NCI-H510A (cell line): ENCODE measurements around the gene OR10A6.

Experiments
- DNase-seq: peaks from one replicate; lab custom pipeline; 2025; lab: John Stamatoyannopoulos, UW

Gene OR10A6

DNA sequence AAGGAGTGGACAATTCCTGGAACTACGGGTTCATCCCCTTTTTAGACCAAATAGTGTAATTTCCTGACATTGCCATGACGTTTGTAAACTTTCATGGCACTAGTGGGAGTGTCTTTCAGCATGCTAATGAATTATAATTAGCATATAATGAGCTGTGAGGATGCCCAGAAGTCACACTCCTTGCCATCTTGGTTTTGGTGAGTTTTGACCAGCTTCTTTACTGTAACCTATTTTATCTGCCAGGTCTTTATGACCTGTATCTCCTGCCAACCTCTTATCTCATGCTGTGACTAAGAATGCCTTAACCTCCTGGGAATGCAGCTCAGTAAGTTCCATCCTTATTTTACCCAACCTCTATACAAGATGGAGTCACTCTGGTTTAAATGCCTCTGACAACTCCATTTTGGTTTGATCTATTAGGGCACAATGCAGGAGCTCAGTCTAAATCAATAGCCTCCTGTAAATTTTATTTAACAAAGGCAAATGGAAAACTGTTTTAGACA, 20.7 kb downstream of the OR10A6 start:
- no peak for DNase-seq

DNA sequence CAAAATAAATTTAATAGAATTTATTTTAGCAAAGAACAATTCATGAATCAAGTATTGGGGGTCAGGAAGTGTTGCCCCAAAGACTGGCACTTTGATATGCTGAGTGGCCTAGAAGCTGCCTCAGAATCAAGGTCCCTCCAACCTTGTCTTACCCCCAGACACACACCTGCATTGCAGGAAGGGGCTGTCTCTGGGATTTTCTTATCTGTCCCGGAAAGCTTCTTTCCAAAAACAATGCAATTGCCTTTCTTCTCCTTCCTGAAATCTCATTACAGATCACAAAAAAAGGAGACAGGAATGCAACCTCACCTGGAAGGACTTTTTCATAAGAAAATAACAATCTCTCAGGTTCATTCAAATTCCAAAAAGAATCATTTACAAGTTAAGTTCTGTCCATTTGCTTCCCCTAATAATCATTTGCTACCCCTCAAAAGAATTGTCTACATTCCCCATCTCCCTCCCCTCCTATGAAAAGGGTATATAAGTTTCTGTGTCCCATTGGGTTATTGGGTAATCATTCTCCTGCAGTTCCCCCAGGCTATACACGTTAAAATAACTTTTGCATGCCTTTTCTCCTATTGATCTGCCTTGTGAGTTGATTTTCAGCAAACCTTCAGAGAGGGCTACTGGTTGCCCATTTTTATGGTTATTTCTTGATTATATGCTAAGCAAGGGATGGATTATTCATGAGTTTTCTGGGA, 21.3 kb downstream of the OR10A6 start:
- no peak for DNase-seq

DNA sequence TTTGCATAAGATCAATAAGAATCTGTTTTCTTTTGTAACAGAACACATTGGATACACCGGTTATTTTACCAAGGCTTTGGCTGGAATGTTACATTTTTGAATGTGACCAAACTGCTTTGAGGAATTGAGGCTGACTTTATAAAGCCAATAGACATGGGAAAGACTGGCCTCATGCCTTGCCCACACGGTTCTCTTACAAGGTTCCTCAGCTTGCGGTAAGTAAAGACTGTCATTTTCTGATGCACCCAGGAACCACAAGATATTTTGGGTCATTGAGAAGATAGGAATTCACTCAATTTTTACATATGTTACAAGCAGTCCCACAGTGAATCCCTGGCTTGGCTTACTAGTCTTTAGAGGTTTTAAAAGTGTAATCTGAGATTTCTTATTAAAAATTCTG, 23.9 kb downstream of the OR10A6 start:
- DNase-seq = no peak

DNA sequence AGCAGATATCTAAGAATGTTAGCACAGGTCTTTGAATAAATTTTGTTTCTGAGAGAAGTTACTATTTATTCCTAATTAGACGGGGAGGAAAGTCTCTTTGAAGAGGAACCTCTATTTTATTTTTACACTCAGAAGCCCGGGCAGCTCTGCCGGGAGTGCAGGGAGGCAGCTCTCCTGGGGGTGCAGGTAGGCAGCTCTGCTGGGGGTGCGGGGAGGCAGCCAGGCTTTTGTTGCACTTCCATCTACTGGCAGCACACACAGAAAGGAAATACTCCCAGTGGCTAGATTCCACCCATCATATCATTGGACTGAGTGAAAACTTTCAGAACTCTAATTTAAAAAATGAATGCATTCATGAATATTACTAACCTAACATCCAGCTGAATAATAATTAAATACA, 24.6 kb downstream of the OR10A6 start:
- DNase-seq = no peak

DNA sequence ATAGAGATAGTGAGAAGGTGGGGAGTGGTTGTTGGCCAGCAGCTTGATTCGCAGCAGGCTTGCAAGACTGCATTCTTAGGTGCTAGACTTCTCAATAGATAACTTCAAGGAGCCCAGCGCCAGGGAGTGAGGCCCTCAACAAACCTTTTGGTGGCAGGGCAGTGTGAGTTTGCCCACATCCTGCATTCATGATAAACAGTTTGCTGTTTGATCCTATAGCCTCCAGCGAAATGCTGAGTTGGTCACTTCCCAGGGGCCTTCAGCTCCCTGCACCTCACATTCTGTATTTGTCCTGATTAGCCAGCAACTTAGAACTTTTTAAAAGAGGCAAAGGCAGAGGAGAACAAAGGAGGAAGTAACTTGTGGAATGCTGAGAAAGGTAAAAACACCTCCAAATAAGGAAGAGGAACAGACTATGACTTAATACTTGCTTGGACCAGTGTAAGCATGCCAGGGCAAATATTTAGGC, 25.1 kb downstream of the OR10A6 start:
- DNase-seq = no peak

DNA sequence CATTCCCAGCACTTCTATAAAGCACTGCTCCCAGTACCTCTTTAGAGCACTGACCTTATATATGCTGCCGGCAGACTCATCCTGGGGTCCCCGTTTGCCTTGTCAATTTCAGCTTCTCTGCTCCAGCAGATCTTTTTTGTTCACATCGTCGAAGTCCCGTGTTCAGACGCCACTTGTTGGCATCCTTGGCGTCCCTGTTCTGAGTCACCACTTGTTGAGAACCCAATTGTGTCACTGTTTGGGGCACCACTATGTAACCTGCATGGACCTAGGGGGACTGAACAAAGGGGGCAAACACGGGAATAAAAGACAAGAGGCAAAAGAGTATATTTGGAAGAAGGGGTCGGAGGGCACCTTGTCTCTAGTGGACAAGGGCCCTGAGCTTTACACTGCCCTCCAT, 25.5 kb downstream of the OR10A6 start:
- no peak for DNase-seq

DNA sequence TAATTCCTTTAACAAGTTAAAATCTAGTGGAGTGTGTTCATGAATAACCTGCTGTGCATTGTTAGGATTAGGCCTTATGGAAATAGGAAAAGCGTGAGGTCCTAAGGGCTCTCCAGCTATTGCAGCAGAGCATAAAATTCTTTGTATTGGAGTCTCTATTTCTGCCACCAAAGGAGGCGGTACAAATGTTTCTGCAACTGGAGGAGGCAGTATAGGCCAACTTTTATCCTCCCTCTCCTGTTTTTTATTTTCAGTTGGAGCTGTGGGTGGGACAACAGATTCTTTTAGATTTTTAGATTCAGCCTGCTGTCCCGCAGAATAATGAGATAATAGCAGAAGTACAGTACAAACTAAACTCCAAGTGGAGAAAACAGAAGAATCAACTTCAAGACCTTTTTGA, 26.2 kb downstream of the OR10A6 start:
- DNase-seq = no peak

DNA sequence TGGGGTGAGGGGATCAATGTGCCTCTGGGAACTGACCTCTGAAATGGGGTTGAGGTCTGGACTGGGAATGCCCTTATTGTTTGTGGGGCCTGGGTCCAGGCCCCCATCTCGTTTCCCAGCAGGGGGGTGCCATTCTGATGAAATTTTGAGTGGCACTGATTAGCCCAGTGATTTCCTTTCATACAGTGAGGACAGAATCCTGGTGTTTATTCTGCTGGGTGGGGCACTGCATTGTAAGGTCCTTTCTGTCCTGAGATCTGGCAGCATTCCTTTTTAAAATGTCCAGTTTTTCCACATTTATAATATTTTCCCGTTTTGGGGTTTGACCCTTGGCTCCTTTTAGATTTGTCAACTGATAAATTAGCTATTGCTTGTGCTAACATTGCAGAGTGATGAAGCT, 27.1 kb downstream of the OR10A6 start:
- DNase-seq = no peak

DNA sequence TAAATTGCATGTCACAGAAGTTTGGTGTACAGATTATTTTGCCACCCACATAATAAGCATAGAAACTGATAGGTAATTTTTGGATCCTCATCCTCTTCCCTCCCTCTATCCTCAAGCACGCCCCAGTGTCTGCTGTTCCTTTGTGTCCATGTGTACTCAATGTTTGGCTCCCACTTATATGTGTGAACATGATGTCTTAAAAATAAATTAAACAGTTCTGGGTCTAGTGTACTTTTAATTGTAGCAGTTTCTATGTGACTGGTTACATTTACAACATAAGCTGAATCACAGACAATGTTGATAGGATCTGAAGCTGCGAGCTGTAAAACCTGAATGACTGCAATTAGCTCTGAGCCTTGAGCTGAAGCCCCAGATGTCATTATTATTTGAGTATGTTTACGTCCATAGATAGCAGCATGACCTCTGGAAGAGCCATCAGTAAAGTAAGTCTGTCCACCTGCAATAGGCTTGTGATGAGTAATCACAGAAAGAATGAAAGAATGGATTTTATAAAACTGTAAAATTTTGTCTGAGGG, 29.7 kb downstream of the OR10A6 start:
- DNase-seq = no peak

DNA sequence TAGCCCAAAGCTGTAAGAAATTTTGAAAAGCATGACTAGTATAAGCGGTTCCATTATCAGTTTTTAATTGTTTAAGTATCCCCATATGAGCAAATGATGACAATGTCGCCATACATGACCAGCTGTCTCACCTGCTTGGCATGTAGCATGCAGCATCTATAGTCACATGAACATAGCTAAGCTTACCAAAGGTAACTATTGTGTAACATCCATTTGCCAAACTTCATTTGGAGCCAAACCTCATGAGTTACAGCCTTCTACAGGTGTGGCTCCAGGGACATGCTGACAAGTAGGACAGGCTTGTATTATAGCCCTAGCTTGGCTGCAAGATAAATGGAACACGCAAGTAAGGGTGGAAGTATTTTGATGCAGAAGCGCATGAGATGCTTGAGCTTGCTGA, 30.4 kb downstream of the OR10A6 start:
- DNase-seq = no peak

DNA sequence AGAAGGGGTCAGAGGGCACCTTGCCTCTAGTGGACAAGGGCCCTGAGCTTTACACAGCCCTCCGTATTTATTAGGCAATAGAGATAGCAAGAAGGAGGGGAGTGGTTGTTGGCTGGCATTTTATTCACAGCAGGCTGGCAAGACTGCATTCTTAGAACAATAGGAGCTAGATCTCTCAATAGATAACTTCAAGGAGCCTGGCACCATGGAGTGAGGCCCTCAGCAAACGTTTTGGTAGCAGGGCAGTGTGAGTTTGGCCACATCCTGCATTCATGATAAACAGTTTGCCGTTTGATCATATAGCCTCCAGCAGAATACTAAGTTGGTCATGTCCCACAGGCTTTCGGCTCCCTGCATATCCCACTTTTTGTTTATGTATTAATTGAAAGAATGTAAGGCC, 31.6 kb downstream of the OR10A6 start:
- no peak for DNase-seq

DNA sequence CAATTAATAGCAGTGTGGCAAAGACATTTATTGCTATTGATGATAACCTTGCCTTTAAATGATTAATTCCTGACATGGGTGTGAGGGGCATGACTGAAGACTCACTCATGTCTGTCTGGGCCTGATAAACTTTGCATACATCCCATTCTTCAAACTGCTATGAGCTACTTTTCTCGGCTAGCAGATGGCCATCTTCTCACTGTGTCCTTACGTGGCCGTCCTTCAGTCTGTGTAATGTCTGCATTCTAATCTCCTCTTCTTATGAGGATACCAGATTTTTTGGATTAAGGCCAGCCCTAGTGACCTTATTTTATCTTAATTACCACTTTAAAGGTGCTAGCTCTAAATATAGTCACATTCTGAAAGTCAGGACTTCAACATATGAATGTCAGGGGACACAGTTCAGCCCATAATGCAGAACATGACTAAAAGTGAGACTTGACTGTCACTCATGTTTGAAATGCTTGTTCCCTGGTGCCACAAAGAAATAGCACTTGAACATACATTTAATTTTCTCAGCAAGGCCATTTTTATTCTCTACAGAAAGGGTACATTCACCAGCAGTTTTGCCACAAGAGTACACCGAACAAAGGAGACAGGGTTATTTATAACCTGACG, 32.3 kb downstream of the OR10A6 start:
- no peak for DNase-seq

DNA sequence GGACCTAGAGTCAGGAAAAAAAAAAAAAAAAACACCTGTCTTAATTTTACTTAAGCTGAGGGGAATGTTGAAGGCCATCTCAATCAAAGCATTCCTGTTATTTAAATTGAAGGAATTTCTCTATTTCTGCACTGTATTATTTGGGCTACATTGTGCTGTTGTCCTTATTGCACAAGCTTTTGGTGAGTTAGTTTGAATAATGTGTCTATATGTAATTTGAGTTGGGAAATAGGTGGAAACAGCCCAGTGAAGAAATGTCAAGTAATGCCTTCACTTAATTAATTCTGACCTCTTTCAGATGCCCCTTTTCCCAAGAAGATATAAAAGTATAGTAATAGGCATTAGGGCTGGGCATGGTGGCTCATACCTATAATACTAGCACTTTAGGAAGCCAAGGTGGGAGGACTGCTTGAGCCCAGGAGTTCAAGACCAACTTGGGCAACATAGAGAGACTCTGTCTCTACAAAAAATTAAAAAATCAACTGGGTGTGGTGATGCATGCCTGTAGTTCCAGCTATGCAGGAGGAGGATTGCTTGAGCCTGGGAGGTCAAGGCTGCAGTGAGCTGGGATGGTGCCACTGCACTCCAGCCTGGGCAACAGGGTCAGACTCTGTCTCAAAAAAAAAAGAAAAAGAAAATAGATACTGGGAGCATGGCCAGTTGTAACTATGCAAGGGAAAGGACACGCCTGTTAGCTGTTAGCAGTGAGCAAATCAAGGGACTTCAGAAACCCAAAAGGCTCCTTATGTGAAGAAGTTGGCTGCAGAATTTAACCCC, 34.9 kb downstream of the OR10A6 start:
- no peak for DNase-seq

DNA sequence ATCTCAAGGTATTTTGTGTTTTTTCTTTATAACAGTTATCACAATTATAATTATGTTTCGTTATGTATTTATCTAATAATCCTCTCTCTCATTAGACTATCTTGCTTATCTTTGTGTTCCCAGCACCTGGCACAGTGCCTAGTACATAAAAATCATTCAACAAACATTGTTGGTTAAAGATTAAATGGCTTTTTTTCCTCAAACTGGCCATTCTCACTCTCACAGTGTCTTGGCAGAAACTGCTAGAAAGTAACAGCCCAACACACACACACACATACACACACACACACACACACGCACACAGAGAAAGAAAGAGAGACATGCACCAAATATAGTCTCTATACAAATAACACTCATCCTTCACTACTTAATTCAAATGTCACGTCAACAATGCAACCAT, 36.8 kb downstream of the OR10A6 start:
- DNase-seq = no peak

DNA sequence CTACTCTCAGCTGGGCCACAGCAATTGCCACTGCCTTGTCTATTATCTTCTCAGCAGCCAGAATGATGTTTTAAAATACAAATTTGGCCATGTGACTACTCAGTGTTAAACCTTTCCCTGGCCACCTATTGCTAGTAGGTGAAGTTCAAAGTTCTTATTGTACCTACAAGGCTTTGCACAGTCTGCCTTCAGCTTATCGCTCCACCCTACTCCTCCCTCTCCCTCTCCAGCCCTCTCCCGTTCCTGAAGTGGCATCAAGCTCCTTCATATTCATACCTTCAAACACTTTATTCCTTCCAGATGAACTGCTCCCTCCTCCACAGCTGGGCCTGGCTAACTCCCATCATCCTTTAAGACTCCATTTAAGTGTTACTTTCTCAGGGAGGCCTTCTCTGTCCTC, 37.3 kb downstream of the OR10A6 start:
- no peak for DNase-seq

DNA sequence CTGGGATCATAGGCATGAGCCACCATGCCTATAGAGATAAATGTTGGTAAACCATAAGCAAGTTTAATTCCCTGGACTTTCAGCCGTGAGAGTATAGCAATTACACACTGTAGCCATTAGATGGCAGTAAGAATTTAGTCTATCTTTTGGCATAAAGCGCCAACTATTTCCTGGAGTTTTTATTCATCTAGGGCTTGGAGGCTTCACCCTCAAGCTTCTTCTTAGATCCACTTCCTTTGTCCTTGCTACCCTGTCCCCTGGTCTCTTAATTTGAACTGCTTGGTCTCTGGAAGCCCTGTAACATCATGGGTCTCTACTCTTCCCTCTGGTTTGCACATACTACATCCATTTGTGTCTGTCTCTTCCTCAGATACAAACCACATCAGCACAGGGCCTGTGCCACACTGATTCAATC, 38.2 kb downstream of the OR10A6 start:
- DNase-seq = no peak

DNA sequence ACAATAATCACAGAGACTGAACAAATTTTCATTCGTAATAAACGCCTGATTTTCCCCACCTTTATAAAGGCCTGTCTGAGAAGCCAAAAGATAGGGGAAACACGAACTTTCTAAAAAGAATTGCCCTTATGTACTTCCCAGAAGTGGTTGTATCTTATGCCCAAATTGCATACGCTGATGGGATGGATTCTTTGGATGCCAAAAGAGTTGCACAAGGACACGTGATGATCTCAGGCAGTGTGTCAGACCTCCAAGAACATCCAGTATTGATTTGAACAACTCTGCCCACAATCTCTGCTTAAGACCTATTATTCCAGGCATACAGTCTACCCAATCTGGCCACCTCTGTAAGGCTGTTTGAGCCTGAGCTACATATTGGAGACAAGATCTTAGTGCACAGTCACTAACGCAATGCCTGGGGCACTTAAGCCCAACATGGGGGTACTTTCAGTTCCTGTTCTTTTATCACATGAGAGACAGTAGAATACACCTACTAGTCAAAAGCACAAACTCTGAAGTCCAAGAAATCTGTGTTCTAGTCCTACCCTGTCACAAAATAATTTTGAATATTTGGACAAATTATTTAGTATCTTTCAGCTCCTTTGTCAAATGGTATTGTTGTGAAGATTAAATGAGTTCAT, 38.9 kb downstream of the OR10A6 start:
- no peak for DNase-seq

DNA sequence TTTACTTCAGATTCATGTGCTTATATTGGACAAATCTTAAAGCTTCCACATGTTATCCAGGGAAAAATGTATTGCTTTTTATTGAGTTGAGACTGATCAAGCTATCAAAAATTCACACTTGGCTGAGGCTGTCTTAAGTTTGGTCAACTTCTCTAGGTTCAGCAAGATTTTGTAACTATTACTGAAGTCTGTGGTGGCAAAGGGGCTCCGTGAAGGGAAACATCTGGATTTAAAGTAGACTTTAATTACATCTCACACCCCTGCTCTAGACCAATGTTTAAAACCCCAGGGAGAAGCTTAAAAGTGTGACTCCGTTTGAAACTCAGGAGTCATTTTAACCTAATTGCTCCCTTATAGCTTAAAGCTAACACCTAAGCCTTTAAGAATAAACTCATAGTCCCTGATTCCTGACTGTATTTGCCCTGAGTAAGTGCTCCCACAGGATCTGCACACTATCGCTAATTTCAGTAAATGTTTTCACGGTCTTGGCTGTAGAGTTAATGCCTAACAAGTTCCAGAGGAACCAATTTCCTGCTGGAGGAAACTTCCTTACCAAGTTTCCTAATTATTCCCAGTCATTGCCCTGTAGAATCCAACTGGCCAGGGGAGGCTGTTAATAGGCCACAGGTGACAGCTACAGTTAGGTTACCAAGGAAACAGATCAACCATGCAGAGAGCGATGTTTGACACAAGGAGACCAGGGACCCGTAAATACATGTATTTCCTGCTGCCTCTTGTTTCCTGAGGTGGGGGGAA, 40.5 kb downstream of the OR10A6 start:
- DNase-seq = no peak

DNA sequence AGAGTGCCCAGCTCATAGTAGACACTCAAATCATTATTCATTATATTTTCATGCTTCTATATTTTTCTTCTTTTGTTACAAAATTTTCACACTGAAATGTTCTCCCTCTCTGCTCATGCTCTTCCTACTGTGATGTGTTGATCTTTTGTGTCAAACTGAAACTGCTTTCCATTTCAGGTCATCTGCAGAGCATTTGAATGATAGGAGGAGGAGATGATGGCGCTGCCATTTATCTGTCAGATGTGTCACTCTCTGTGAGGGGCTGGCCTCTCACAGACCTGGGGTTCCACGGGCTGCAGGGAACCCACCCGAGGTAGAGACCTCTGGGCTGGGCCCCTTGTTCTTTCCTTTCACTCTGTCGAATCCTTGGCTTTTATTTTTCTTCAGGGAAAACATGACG, 41.1 kb downstream of the OR10A6 start:
- DNase-seq = no peak

DNA sequence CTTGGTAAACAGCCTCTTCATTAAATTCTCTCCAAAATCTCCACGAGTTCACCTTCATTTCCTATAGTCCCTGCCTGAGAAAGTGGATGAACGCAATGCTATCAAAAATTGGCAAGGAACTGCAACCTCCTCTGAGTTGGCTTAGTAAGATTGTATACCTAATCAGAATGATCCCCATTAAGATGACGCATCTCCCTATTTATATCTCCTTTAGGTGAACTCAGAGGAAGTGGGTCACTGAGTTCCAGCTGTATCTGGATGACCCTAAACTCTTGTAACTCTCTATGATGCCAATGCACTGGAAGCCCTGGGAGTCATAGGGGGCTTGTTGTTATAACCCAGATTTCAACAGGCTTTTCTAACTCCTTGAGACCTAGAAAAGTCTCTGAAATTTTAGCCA, 48.2 kb downstream of the OR10A6 start:
- no peak for DNase-seq
